Measurements from ENCODE around the gene BRME1. TPM values are rescaled to one million over a fixed set of nuclear protein-coding genes. Genes with fewer than 3 reads are reported as not detected.

Gene BRME1
- polyA plus RNA-seq, 2 of the 4 experiments (the other 2 are of a cell fraction): 0.12 to 1.2 TPM

- CTCF ChIA-PET: interaction anchor here (10.7 kb wide), 1 partner anchor 14 kb away, joined by 271 read pairs; no protein-coding TSS in a partner anchor
- WGBS (ENCODE audit: missing lambda C conversion rate): 0% methylated on average over 4 of the region's 11 CpGs
- peaks cover 52% of the 10 kb centered on the region for H3K4me1 ChIP-seq
- peak overlapping the region; percentile 100 for H3K27ac ChIP-seq
- POLR2A ChIA-PET: interaction anchor here (1.2 to 4.2 kb wide), 4 partner anchors 10 to 47 kb away, joined by 4 to 41 read pairs (median 7); partner anchors contain the start of gene ZSWIM4
- TF ChIP-seq, protein P1, sequence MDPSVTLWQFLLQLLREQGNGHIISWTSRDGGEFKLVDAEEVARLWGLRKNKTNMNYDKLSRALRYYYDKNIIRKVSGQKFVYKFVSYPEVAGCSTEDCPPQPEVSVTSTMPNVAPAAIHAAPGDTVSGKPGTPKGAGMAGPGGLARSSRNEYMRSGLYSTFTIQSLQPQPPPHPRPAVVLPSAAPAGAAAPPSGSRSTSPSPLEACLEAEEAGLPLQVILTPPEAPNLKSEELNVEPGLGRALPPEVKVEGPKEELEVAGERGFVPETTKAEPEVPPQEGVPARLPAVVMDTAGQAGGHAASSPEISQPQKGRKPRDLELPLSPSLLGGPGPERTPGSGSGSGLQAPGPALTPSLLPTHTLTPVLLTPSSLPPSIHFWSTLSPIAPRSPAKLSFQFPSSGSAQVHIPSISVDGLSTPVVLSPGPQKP (IDR thresholded peaks at IDR 0.05; ENCODE audit: low read depth, low read length): no peak
- TF ChIP-seq ZC3H11A (IDR thresholded peaks at IDR 0.05) (no peak), ATOH8 (CRISPR knock-in tag; IDR thresholded peaks at IDR 0.05; ENCODE audit: low read depth) (no peak), CHD4 (IDR thresholded peaks at IDR 0.05; ENCODE audit: borderline replicate concordance) (no peak), EHF (CRISPR knock-in tag; IDR thresholded peaks at IDR 0.05) (no peak), SREBF2 (IDR thresholded peaks at IDR 0.05) (no peak), FOSL2 (IDR thresholded peaks at IDR 0.05) (no peak), FOSL2 (CRISPR knock-in tag; IDR thresholded peaks at IDR 0.05) (no peak), RNF2 (IDR thresholded peaks at IDR 0.05; ENCODE audit: borderline replicate concordance, low read depth) (no peak), ZNF302 (CRISPR knock-in tag; IDR thresholded peaks at IDR 0.05) (no peak), ESRRA (IDR thresholded peaks at IDR 0.05; ENCODE audit: borderline replicate concordance, low read length) (no peak), RFX5 (IDR thresholded peaks at IDR 0.05) (no peak)
- TF ChIP-seq, protein P2, sequence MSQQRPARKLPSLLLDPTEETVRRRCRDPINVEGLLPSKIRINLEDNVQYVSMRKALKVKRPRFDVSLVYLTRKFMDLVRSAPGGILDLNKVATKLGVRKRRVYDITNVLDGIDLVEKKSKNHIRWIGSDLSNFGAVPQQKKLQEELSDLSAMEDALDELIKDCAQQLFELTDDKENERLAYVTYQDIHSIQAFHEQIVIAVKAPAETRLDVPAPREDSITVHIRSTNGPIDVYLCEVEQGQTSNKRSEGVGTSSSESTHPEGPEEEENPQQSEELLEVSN (IDR thresholded peaks at IDR 0.05; ENCODE audit: borderline replicate concordance, low read depth): no peak
- no peak for ATAC-seq
- no peak for FAIRE-seq
- DNase-seq (ENCODE audit: low read depth in 1 of 2, low spot score in 1 of 2): no peak
- H3K4me3 ChIP-seq: peak overlapping the region; percentile 95
- no peaks in the 10 kb centered on the region for H3K9me3 ChIP-seq
- H3K4me2 ChIP-seq: peak overlapping the region; percentile 100
Measured at GRCh38 chr19:13841962-13842290, 64.0 kb downstream of the BRME1 start.

DNA sequence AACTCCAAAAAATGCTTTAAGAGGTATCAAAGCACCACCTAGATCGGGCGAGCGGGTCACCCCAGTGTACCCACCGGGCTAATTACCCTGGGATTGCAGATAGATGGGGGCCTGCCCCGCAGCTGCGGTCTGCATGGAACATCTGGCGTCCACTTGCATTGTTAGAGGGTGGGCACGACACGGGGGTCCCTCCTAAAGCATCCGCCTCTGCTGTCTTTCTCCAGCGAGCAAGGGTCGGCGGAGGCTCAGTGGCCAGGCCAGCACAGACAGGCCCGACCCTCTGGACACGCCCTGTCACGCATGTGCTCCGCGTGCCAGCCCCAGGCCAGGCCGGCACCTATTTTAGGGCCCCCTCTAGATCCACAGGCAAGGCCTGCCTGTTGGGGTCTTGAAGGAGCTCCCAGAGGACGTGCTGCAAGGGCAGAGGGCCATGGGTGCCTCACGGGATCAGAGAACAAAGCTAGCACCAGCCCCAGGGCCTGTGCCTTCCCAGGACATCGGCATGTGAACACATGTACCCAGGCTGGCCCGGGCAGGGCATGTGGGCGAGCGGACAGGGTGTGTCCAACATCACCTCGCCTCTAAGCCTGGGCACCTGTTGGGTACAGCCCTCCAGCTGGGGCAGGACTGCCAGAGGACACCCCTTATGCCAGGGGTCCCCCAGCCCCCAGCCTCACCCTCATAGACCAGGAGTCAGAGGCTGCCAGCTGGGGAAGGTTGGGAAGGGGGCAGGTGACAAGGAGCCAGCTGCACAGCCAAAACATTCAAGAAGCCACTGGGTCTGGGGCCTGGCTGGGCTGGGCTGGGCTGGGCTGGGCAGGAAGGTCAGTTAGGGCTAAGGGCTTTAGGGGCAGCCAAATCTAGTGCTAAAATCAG lies 64.6 kb downstream of the BRME1 start:
- ChIA-PET POLR2A (interaction anchor here (1.2 to 4.2 kb wide), 6 partner anchors 10 to 46 kb away, joined by 4 to 41 read pairs (median 8); partner anchors contain the start of gene ZSWIM4), CTCF (interaction anchor here (0.6 to 10.7 kb wide), 2 partner anchors 15 to 58 kb away, joined by 3 to 271 read pairs; no protein-coding TSS in a partner anchor)
- H3K9me3 ChIP-seq: no peaks in the 10 kb centered on the region
- DNase-seq (ENCODE audit: low read depth in 1 of 2, low spot score in 1 of 2) (peak in 1 of 2 experiments; percentile 53), ATAC-seq (peak in 1 of 2 experiments; percentile 5; a peak in 3 of 6 replicates), FAIRE-seq (no peak)
- H3K4me2 ChIP-seq: peak overlapping the region; percentile 100
- H3K27ac ChIP-seq: peak overlapping the region; percentile 100
- WGBS (ENCODE audit: missing lambda C conversion rate): 4% methylated on average over 7 of the region's 26 CpGs
- peaks cover 57% of the 10 kb centered on the region for H3K4me1 ChIP-seq
- H3K4me3 ChIP-seq: peak overlapping the region; percentile 95
- TF ChIP-seq BHLHE40 (IDR thresholded peaks at IDR 0.05; ENCODE audit: low read depth, low read length): peak; percentile 16; the same call in 1 of the 2 replicates
- TF ChIP-seq FOSB (CRISPR knock-in tag; IDR thresholded peaks at IDR 0.05): peak; percentile 16; the same call in 1 of the 2 replicates
- TF ChIP-seq, protein P3, sequence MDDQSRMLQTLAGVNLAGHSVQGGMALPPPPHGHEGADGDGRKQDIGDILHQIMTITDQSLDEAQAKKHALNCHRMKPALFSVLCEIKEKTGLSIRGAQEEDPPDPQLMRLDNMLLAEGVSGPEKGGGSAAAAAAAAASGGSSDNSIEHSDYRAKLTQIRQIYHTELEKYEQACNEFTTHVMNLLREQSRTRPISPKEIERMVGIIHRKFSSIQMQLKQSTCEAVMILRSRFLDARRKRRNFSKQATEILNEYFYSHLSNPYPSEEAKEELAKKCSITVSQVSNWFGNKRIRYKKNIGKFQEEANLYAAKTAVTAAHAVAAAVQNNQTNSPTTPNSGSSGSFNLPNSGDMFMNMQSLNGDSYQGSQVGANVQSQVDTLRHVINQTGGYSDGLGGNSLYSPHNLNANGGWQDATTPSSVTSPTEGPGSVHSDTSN (IDR thresholded peaks at IDR 0.05): peak; percentile 43
- peak; percentile 93 for TF ChIP-seq POLR2AphosphoS2 (conservative IDR thresholded peaks at IDR 0.05; ENCODE audit: low read length)
- TF ChIP-seq HOXA7 (CRISPR knock-in tag; IDR thresholded peaks at IDR 0.05): peak; percentile 10
- TF ChIP-seq REST (IDR thresholded peaks at IDR 0.05): peak; percentile 24; the same call in 1 of the 2 replicates
- no peak for TF ChIP-seq NFE2L2 (conservative IDR thresholded peaks at IDR 0.05; ENCODE audit: low read length)
- no peak for TF ChIP-seq ATOH8 (CRISPR knock-in tag; IDR thresholded peaks at IDR 0.05; ENCODE audit: low read depth)
- TF ChIP-seq CHD4 (IDR thresholded peaks at IDR 0.05; ENCODE audit: borderline replicate concordance): no peak
- peak; percentile 85 for TF ChIP-seq TFCP2L1 (CRISPR knock-in tag; IDR thresholded peaks at IDR 0.05)
- TF ChIP-seq JUN (IDR thresholded peaks at IDR 0.05): peak; percentile 38 to 50; a peak in 2 of 5 replicates
- TF ChIP-seq TP53 (CRISPR knock-in tag; IDR thresholded peaks at IDR 0.05): peak; percentile 43
- no peak for TF ChIP-seq FOXS1 (CRISPR knock-in tag; IDR thresholded peaks at IDR 0.05)
- 0 out of 2 replicates have a peak, but pooled peaks have one; percentile 47 for TF ChIP-seq MYC (IDR thresholded peaks at IDR 0.05; ENCODE audit: borderline replicate concordance, low read length)
- TF ChIP-seq MAX (IDR thresholded peaks at IDR 0.05): peak; percentile 70
- peak; percentile 5; the same call in 1 of the 2 replicates for TF ChIP-seq NPAS2 (CRISPR knock-in tag; IDR thresholded peaks at IDR 0.05; ENCODE audit: borderline replicate concordance)

Measured in A549 (cell line).